SU-DHL-6 (cell line): Measurements from ENCODE around the gene ZFX.

Experiments used
- H2AFZ ChIP-seq: fragments of 200-600 bp; sonication (generic); 2 replicates; pipeline ENCODE4 v1.6.1; 2014; ENCODE audit warnings: low read depth, mild to moderate bottlenecking, moderate library complexity, mixed read lengths, antibody characterized with exemption, low read length; ENCODE audit not compliant: severe bottlenecking
- H3F3A ChIP-seq: fragments of 200-600 bp; shearing (Covaris generic); 2 replicates; pipeline ENCODE4 v1.6.0; 2016; ENCODE audit warnings: antibody characterized with exemption, mild to moderate bottlenecking; ENCODE audit not compliant: insufficient read depth
- H3K27ac ChIP-seq: fragments of 200-600 bp; sonication (generic); 2 replicates; pipeline ENCODE4 v1.5.1; 2016; ENCODE audit warnings: low read depth, mild to moderate bottlenecking, low read length, moderate library complexity, mixed read lengths
- H3K27me3 ChIP-seq: fragments of 200-600 bp; sonication (generic), shearing (Covaris generic); 2 replicates; pipeline ENCODE4 v1.6.0; 2014; ENCODE audit warnings: mild to moderate bottlenecking, low read length
- H3K36me3 ChIP-seq: fragments of 200-600 bp; sonication (generic); 2 replicates; pipeline ENCODE4 v1.6.1; 2014; ENCODE audit warnings: mild to moderate bottlenecking, low read length, mixed read lengths
- H3K4me2 ChIP-seq: fragments of 300-600, 200-600 bp; shearing (Covaris generic), sonication (generic); 2 replicates; pipeline ENCODE4 v1.6.0; 2014; ENCODE audit warnings: low read length, low read depth, mild to moderate bottlenecking; ENCODE audit not compliant: poor library complexity, severe bottlenecking
- H3K4me3 ChIP-seq: fragments of 200-600 bp; sonication (generic); 2 replicates; pipeline ENCODE4 v1.5.1; 2014; ENCODE audit warnings: antibody characterized with exemption, low read length, mild to moderate bottlenecking, mixed read lengths; ENCODE audit not compliant: insufficient read depth, poor library complexity, severe bottlenecking
- H3K79me2 ChIP-seq: fragments of 200-600 bp; sonication (generic); 2 replicates; pipeline ENCODE4 v1.6.1; 2014; ENCODE audit warnings: mild to moderate bottlenecking, low read length, moderate library complexity; ENCODE audit not compliant: insufficient read depth
- H3K9ac ChIP-seq: fragments of 200-600 bp; sonication (generic); 2 replicates; pipeline ENCODE4 v1.7.0; 2014; ENCODE audit warnings: mild to moderate bottlenecking, low read length
- H3K9me2 ChIP-seq: fragments of 200-600 bp; sonication (generic); replicated peaks from 2 replicates; pipeline ENCODE4 v1.6.1; 2014; ENCODE audit warnings: low read length; ENCODE audit not compliant: insufficient read depth
- H3K9me3 ChIP-seq: fragments of 200-600 bp; sonication (generic); 2 replicates; pipeline ENCODE4 v1.6.1; 2014; ENCODE audit warnings: low read length, mixed read lengths; ENCODE audit not compliant: insufficient read depth
- H4K20me1 ChIP-seq: fragments of 200-600 bp; sonication (generic); 2 replicates; pipeline ENCODE4 v1.6.1; 2014; ENCODE audit warnings: low read depth, mild to moderate bottlenecking, antibody characterized with exemption, low read length, moderate library complexity, mixed read lengths
- EZH2phosphoT487 ChIP-seq: fragments of 200-600 bp; sonication (generic), shearing (Covaris generic); conservative IDR thresholded peaks from 2 replicates; pipeline ENCODE4 v1.6.1; 2018; ENCODE audit warnings: mild to moderate bottlenecking, antibody characterized with exemption, low read length, moderate library complexity, mixed read lengths
- TF ChIP-seq, protein P1 (sequence below): fragments of 200-600 bp; sonication (generic); IDR thresholded peaks from one replicate; pipeline ENCODE4 v1.5.1; 2017; ENCODE audit warnings: antibody characterized with exemption, mild to moderate bottlenecking, low read length, moderate library complexity; ENCODE audit not compliant: insufficient read depth, poor library complexity, severe bottlenecking

The ZFX gene

DNA sequence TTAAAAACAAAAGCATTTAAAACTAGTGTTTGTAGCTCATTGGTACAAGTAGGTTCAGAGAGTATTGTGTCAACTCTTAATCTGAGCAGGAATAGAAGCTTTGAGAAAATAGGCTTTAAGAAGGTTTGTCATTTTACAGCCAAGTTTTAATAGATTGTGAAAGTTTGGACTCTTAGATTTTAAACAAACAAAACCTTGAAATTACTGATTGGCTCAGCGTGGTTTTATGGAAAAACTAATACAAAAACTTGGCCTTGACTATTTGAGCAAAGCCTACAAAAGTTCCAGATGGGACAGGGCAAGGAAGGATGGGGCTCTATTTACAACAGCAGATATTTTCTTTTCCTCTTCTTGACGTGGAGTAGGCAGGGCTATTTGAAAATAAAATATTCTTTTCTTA, 16.5 kb downstream of the ZFX start:
- no peaks in the 10 kb centered on the region for H3K36me3 ChIP-seq
- no peak overlapping the region for H3K9ac ChIP-seq
- H3K27ac ChIP-seq: no peak overlapping the region
- H3K9me2 ChIP-seq: no peaks in the 10 kb centered on the region
- H3F3A ChIP-seq: peaks cover 4% of the 10 kb centered on the region; the same call in 1 of the 2 replicates
- peaks cover 98% of the 10 kb centered on the region for H3K79me2 ChIP-seq
- H3K4me2 ChIP-seq: no peak overlapping the region
- no peaks in the 10 kb centered on the region for H3K27me3 ChIP-seq
- TF ChIP-seq EZH2phosphoT487: no peak
- TF ChIP-seq, protein P1, sequence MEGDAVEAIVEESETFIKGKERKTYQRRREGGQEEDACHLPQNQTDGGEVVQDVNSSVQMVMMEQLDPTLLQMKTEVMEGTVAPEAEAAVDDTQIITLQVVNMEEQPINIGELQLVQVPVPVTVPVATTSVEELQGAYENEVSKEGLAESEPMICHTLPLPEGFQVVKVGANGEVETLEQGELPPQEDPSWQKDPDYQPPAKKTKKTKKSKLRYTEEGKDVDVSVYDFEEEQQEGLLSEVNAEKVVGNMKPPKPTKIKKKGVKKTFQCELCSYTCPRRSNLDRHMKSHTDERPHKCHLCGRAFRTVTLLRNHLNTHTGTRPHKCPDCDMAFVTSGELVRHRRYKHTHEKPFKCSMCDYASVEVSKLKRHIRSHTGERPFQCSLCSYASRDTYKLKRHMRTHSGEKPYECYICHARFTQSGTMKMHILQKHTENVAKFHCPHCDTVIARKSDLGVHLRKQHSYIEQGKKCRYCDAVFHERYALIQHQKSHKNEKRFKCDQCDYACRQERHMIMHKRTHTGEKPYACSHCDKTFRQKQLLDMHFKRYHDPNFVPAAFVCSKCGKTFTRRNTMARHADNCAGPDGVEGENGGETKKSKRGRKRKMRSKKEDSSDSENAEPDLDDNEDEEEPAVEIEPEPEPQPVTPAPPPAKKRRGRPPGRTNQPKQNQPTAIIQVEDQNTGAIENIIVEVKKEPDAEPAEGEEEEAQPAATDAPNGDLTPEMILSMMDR: no peak
- no peaks in the 10 kb centered on the region for H3K9me3 ChIP-seq
- H4K20me1 ChIP-seq: peaks cover 7% of the 10 kb centered on the region; the same call in 1 of the 2 replicates
- H2AFZ ChIP-seq: no peak overlapping the region
- H3K4me3 ChIP-seq: no peak overlapping the region

DNA sequence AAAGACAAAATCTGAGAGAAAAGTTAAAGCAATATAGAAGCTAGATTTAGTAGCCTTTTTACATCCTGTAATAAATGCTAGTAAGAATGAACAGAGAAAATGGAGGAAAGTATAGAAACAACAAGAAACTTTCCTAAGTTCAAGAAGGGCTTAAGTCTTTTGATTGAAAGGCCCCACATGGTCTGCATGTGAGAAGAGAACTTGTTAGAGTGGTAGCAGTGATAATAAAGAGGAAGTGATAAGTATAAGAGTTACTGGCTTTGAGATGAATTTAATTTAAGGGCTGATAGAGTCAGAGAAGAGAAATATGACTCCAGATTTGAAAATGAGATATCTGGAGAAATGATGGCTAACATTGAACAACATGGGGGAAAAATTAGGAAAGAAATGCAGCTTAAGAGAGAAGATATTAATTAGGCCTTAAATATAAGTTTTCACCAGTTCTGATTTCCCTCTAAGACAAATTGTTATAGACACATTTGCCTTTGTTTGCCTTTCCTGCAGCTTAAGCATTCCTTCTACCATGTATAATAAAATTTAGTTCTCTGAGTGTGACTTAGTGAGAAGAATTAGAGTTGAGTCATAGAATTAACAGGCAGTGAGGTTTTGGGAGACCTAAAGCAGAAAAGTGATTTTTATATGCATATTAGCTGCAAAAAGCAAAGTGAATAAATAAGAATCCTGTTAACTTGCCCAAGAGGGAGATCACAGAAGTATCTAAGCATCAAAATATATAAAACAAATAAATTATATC, 18.4 kb downstream of the ZFX start:
- Histone ChIP-seq H4K20me1 (peaks cover 7% of the 10 kb centered on the region; the same call in 1 of the 2 replicates), H2AFZ (no peak overlapping the region), H3F3A (peaks cover 4% of the 10 kb centered on the region; the same call in 1 of the 2 replicates), H3K9me3 (no peaks in the 10 kb centered on the region), H3K4me2 (no peak overlapping the region), H3K36me3 (0 out of 2 replicates have a peak, but pooled peaks cover under 1% of the 10 kb centered on the region), H3K9me2 (no peaks in the 10 kb centered on the region), H3K27me3 (no peaks in the 10 kb centered on the region), H3K4me3 (no peak overlapping the region), H3K27ac (no peak overlapping the region), H3K9ac (no peak overlapping the region), H3K79me2 (peaks cover 92% of the 10 kb centered on the region)
- no peak for TF ChIP-seq EZH2phosphoT487
- TF ChIP-seq, protein P1: no peak

DNA sequence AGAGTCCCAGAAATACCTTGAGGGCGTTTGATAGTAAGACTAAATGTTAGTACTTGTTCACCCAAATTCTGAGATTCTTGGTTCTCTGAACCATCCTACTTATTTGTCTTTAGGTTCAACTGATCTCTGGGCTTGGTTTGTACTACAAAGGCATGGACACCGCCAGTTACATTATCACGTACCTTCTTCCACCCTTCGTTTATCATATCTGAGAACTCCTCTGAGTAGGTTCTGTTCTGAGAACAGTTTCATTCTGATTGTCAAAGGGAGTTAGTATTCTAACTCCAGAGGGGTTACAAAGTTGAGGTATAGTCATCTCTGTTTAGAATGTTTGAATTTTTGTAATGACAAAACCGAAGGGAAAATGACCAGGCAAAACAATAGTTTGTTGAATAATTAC, 19.3 kb downstream of the ZFX start:
- no peak overlapping the region for H3K27ac ChIP-seq
- no peak overlapping the region for H2AFZ ChIP-seq
- 0 out of 2 replicates have a peak, but pooled peaks cover 3% of the 10 kb centered on the region for H3K36me3 ChIP-seq
- peaks cover 84% of the 10 kb centered on the region for H3K79me2 ChIP-seq
- H3K4me3 ChIP-seq: no peak overlapping the region
- no peaks in the 10 kb centered on the region for H3K27me3 ChIP-seq
- no peaks in the 10 kb centered on the region for H3K9me3 ChIP-seq
- peaks cover 7% of the 10 kb centered on the region; the same call in 1 of the 2 replicates for H4K20me1 ChIP-seq
- TF ChIP-seq, protein P1: no peak
- no peak for TF ChIP-seq EZH2phosphoT487
- H3K9ac ChIP-seq: no peak overlapping the region
- peaks cover 4% of the 10 kb centered on the region; the same call in 1 of the 2 replicates for H3F3A ChIP-seq
- no peak overlapping the region for H3K4me2 ChIP-seq
- H3K9me2 ChIP-seq: no peaks in the 10 kb centered on the region
